SIG-M5 (cell line): ENCODE results near the gene PATL2.
A peak's percentile ranks its signal among the peaks of the same experiment; 100 is the strongest.
"Not testable (repeated sequence)": the region's sequence is repeated elsewhere in the genome, so short reads cannot be mapped to it uniquely, and the experiment has no call there.

Experiments
- DNase-seq: peaks from one replicate; lab custom pipeline; 2025; lab: John Stamatoyannopoulos, UW

The PATL2 gene

GRCh38 chr15:44690245-44690644 lies 20.9 kb downstream of the PATL2 start:
- not testable (repeated sequence) for DNase-seq

- DNase-seq, result not testable (repeated sequence)
Measured at GRCh38 chr15:44689318-44689717, 21.8 kb downstream of the PATL2 start.

- DNase-seq, result not testable (repeated sequence)
Measured at GRCh38 chr15:44682809-44683682, 28.1 kb downstream of the PATL2 start.

GRCh38 chr15:44682211-44682610 lies 28.9 kb downstream of the PATL2 start:
- DNase-seq, result no peak

GRCh38 chr15:44676676-44677075 lies 34.4 kb downstream of the PATL2 start:
- DNase-seq, result no peak

GRCh38 chr15:44675911-44676310 lies 35.2 kb downstream of the PATL2 start:
- DNase-seq, result no peak

- DNase-seq, result no peak
Measured at GRCh38 chr15:44673639-44674038, 37.5 kb downstream of the PATL2 start.

GRCh38 chr15:44670087-44670950 lies 40.8 kb downstream of the PATL2 start:
- no peak for DNase-seq

GRCh38 chr15:44668921-44669320 lies 42.2 kb downstream of the PATL2 start:
- no peak for DNase-seq

- no peak for DNase-seq
Measured at GRCh38 chr15:44667039-44667360, 44.1 kb downstream of the PATL2 start.

GRCh38 chr15:44666210-44667038 lies 44.7 kb downstream of the PATL2 start:
- DNase-seq, result no peak

- DNase-seq, result peak; percentile 79
Measured at GRCh38 chr15:44663410-44664308, 47.5 kb downstream of the PATL2 start, which contains the start of gene SPG11. SPG11 (minus strand) TSS chr15:44663662; CDS start chr15:44663647, 15 bp downstream.

- DNase-seq, result no peak
Measured at GRCh38 chr15:44662478-44663409, 48.4 kb downstream of the PATL2 start.

GRCh38 chr15:44661576-44661975 lies 49.5 kb downstream of the PATL2 start:
- no peak for DNase-seq

GRCh38 chr15:44659056-44659455 lies 52.1 kb downstream of the PATL2 start:
- DNase-seq, result no peak

- DNase-seq, result no peak
Measured at GRCh38 chr15:44657378-44657777, 53.7 kb downstream of the PATL2 start.

- no peak for DNase-seq
Measured at GRCh38 chr15:44656913-44657312, 54.2 kb downstream of the PATL2 start.

- DNase-seq, result no peak
Measured at GRCh38 chr15:44656298-44656697, 54.8 kb downstream of the PATL2 start.

GRCh38 chr15:44654858-44655257 lies 56.3 kb downstream of the PATL2 start:
- DNase-seq, result no peak

- DNase-seq, result no peak
Measured at GRCh38 chr15:44647637-44648036, 63.5 kb downstream of the PATL2 start.
